Tibial artery (tissue), 4 donors: ENCODE results near the gene UBA5.

Source experiments
- DNase-seq, 2 donors: peaks; one replicate each; pipeline ENCODE4 v3.0.0-alpha.2; 2019
- H3K27ac ChIP-seq, 2 donors: fragments of 200-600 bp; sonication (generic) in 1 of 2; 1 replicate in 1 of 2; 2 replicates in 1 of 2; pipeline ENCODE4 v1.5.1; 2018 to 2019; ENCODE audit warnings: mild to moderate bottlenecking in 1 of 2
- H3K27me3 ChIP-seq, 2 donors: fragments of 200-600 bp; sonication (generic) in 1 of 2; one replicate each; pipeline versions ENCODE4 v1.5.1 to v1.6.0; 2016 to 2019
- H3K36me3 ChIP-seq, 3 donors: fragments of 200-600 bp; sonication (generic) in 2 of 3; one replicate each; pipeline ENCODE4 v1.5.1; 2016 to 2019; ENCODE audit warnings: mild to moderate bottlenecking in 2 of 3
- H3K4me1 ChIP-seq, 4 donors: fragments of 200-600 bp; sonication (generic) in 2 of 4; 1 replicate in 3 of 4; 2 replicates in 1 of 4; pipeline ENCODE4 v1.5.1; 2016 to 2019
- H3K4me3 ChIP-seq, 2 donors: fragments of 200-600 bp; sonication (generic) in 1 of 2; 1 replicate in 1 of 2; 2 replicates in 1 of 2; pipeline ENCODE4 v1.5.1; 2018 to 2019; ENCODE audit warnings: mild to moderate bottlenecking in 2 of 2
- H3K9me3 ChIP-seq, 3 donors: fragments of 200-600 bp; sonication (generic) in 1 of 3; one replicate each; pipeline ENCODE4 v1.5.1; 2016 to 2019
- CTCF ChIP-seq, 2 experiments: fragments of 200-600 bp in 1 of 2; fragments of 450-650 bp in 1 of 2; IDR thresholded peaks; one replicate each; pipeline ENCODE4 v1.5.1; 2017 to 2019; ENCODE audit warnings: antibody characterized with exemption in 2 of 2, mild to moderate bottlenecking in 1 of 2, moderate library complexity in 1 of 2
- intact Hi-C: fragments of 100-400 bp; cut with DNase I; formaldehyde crosslinking; loops from one replicate; pipeline ENCODE4 v1.15.0; 2023; ENCODE audit warnings: low total_unique reads

UBA5 gene

GRCh38 chr3:132703733-132704132 is 43.6 kb downstream of the UBA5 start:
- no peak overlapping the region for H3K4me3 ChIP-seq
- intact Hi-C loops, result loop anchor here (10.0 kb wide), 1 partner anchor 951 kb away; no protein-coding TSS in a partner anchor
- H3K4me1 ChIP-seq, result no peaks in the 10 kb centered on the region
- H3K27me3 ChIP-seq, result no peaks in the 10 kb centered on the region
- H3K36me3 ChIP-seq, result peaks cover 75 to 88% (median 82%) of the 10 kb centered on the region in 3 donors
- no peak overlapping the region for H3K27ac ChIP-seq
- no peaks in the 10 kb centered on the region for H3K9me3 ChIP-seq
- no peak for TF ChIP-seq CTCF (IDR thresholded peaks at IDR 0.05)
- no peak for DNase-seq

GRCh38 chr3:132709761-132710160 is 49.6 kb downstream of the UBA5 start:
- intact Hi-C loops, result loop anchor here (10.0 kb wide), 1 partner anchor 945 kb away; no protein-coding TSS in a partner anchor
- no peaks in the 10 kb centered on the region for H3K9me3 ChIP-seq
- H3K4me3 ChIP-seq, result no peak overlapping the region
- no peak overlapping the region for H3K27ac ChIP-seq
- H3K27me3 ChIP-seq, result no peaks in the 10 kb centered on the region
- DNase-seq, result no peak
- no peaks in the 10 kb centered on the region for H3K4me1 ChIP-seq
- no peak for TF ChIP-seq CTCF (IDR thresholded peaks at IDR 0.05)
- peaks cover 55 to 76% (median 58%) of the 10 kb centered on the region in 3 donors for H3K36me3 ChIP-seq

- no peak for TF ChIP-seq CTCF (IDR thresholded peaks at IDR 0.05)
- Histone ChIP-seq H3K4me1 (no peaks in the 10 kb centered on the region), H3K36me3 (peaks cover 50 to 72% (median 55%) of the 10 kb centered on the region in 3 donors), H3K4me3 (no peak overlapping the region), H3K27me3 (no peaks in the 10 kb centered on the region), H3K27ac (no peak overlapping the region), H3K9me3 (no peaks in the 10 kb centered on the region)
- intact Hi-C loops, result no loop called here
- no peak for DNase-seq
Measured at GRCh38 chr3:132710311-132710710, 50.2 kb downstream of the UBA5 start.

GRCh38 chr3:132713977-132714727 is 54.0 kb downstream of the UBA5 start:
- no peak for DNase-seq

GRCh38 chr3:132716372-132716771 is 56.2 kb downstream of the UBA5 start:
- TF ChIP-seq CTCF (IDR thresholded peaks at IDR 0.05), result no peak
- no peaks in the 10 kb centered on the region for H3K9me3 ChIP-seq
- intact Hi-C loops, result no loop called here
- no peak overlapping the region for H3K27ac ChIP-seq
- no peak overlapping the region for H3K4me3 ChIP-seq
- no peak for DNase-seq
- no peaks in the 10 kb centered on the region for H3K27me3 ChIP-seq
- H3K36me3 ChIP-seq, result peaks cover 23 to 35% (median 24%) of the 10 kb centered on the region in 3 donors
- peaks cover 0 to 31% (median 17%) of the 10 kb centered on the region in 4 donors for H3K4me1 ChIP-seq

More at GRCh38 chr3:132713977-132714727, 54.0 kb downstream of the UBA5 start:
- no peak for TF ChIP-seq CTCF (IDR thresholded peaks at IDR 0.05)
- intact Hi-C loops, result no loop called here
- Histone ChIP-seq H3K4me1 (peaks cover 0 to 9% (median under 1%) of the 10 kb centered on the region in 4 donors), H3K27ac (no peak overlapping the region), H3K9me3 (no peaks in the 10 kb centered on the region), H3K4me3 (no peak overlapping the region), H3K27me3 (no peaks in the 10 kb centered on the region), H3K36me3 (peaks cover 41 to 55% (median 43%) of the 10 kb centered on the region in 3 donors)
